ENCODE results near the gene MYH8.

DNA sequence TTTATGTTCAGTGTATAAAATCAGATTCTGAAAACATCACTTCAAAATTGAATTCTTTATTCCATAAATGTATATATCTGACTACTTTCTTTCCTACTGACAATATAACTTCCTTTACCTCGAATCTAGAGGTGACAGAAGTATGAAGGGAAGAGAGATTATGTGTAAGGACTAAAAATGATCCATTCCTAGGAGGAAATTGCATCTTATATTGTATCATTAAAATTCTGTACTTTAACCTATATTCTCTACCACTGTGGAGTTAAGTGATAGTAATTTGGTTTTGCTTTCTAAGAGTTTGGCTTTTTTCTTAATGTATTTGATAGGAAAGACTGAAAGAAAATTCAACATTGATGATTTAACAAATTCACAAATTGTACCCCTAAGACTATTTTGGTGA is 36.2 kb upstream of the MYH8 start:
- no peak for TF ChIP-seq EZH2 (IDR thresholded peaks at IDR 0.05; ENCODE audit: borderline replicate concordance, insufficient read depth, low read depth, low read length, poor library complexity, severe bottlenecking)
- TF ChIP-seq, protein P1, sequence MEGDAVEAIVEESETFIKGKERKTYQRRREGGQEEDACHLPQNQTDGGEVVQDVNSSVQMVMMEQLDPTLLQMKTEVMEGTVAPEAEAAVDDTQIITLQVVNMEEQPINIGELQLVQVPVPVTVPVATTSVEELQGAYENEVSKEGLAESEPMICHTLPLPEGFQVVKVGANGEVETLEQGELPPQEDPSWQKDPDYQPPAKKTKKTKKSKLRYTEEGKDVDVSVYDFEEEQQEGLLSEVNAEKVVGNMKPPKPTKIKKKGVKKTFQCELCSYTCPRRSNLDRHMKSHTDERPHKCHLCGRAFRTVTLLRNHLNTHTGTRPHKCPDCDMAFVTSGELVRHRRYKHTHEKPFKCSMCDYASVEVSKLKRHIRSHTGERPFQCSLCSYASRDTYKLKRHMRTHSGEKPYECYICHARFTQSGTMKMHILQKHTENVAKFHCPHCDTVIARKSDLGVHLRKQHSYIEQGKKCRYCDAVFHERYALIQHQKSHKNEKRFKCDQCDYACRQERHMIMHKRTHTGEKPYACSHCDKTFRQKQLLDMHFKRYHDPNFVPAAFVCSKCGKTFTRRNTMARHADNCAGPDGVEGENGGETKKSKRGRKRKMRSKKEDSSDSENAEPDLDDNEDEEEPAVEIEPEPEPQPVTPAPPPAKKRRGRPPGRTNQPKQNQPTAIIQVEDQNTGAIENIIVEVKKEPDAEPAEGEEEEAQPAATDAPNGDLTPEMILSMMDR (IDR thresholded peaks at IDR 0.05): no peak

All from B cell (primary cell).